Measurements from ENCODE around the gene TRIM29. TPM values are rescaled to one million over a fixed set of nuclear protein-coding genes. Genes with fewer than 3 reads are reported as not detected.

TRIM29 gene
- total and polyA plus RNA-seq, 9 of the 15 experiments (the other 6 are each of a cell fraction or from before 2014, with no cell fraction given) = 0.08 to 1.4 (median 0.42) TPM; not detected in 2

DNA sequence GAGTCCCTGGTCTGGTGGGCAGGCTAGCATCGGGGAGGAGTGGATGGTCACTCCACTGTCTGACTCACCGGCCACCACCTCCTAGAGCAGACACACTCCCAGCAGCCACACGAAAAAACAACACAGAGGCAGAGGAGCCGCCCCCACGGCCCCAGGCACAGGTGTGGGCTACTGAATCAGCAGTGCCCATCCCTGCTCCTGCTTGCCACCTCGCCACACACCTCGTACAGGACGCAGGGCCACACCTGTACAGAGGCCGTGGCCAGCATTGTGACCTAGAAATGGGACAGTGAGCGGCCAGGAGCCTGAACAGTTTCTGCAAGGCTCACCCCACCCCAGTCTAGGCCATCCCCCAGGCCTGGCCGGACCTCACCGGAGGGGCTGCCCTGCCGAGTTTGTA lies 14.0 kb downstream of the TRIM29 start (continued):
- TF ChIP-seq, protein P1, sequence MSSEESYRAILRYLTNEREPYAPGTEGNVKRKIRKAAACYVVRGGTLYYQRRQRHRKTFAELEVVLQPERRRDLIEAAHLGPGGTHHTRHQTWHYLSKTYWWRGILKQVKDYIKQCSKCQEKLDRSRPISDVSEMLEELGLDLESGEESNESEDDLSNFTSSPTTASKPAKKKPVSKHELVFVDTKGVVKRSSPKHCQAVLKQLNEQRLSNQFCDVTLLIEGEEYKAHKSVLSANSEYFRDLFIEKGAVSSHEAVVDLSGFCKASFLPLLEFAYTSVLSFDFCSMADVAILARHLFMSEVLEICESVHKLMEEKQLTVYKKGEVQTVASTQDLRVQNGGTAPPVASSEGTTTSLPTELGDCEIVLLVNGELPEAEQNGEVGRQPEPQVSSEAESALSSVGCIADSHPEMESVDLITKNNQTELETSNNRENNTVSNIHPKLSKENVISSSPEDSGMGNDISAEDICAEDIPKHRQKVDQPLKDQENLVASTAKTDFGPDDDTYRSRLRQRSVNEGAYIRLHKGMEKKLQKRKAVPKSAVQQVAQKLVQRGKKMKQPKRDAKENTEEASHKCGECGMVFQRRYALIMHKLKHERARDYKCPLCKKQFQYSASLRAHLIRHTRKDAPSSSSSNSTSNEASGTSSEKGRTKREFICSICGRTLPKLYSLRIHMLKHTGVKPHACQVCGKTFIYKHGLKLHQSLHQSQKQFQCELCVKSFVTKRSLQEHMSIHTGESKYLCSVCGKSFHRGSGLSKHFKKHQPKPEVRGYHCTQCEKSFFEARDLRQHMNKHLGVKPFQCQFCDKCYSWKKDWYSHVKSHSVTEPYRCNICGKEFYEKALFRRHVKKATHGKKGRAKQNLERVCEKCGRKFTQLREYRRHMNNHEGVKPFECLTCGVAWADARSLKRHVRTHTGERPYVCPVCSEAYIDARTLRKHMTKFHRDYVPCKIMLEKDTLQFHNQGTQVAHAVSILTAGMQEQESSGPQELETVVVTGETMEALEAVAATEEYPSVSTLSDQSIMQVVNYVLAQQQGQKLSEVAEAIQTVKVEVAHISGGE (CRISPR knock-in tag; IDR thresholded peaks at IDR 0.05) = no peak
- no peak for TF ChIP-seq ZNF12 (CRISPR knock-in tag; IDR thresholded peaks at IDR 0.05)
- no peak for TF ChIP-seq RNF2 (IDR thresholded peaks at IDR 0.05)

DNA sequence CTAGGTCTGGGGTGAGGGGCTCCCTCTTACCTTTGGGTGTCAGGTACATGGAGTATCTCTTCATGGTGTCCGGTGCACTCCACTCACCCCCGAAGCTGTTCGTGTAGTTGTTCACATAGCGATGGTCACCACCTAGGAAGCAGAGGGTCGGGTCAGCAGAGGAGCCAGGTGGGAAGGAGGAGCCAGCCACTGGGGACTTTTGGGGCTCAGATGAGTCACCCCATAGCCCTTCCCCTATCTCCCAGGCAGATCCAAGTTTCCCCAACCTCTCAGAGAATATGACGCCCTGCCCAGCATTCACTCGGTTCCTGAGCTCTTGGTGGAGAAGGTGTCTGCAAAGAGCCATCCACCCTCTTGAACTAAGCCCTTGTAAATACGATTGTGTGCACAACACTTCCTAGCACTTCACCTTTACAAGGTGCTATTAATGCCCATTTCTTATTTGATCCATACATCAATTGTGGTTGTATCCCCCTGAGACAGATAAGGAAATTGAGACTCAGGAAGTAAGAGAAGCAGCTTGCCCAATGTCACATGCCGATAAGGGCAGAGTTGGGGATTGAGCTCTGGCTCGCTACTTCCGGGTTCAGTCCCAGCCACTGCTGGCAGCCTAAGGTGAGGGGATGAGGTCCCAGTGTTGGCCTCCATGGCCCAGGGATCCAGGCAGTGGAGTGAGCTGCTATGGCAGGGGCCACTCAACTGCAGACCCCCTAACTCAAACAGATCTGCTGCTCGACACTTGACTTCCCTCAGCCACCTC lies 14.8 kb downstream of the TRIM29 start:
- FAIRE-seq = peak; percentile 67
- no TSS peak for BruUV-seq (replicated peaks)
- no peak overlapping the region for H3K9ac ChIP-seq (ENCODE audit: insufficient read depth in 1 of 2, low read depth in 2 of 2, low read length in 2 of 2)
- TF ChIP-seq, protein P2, sequence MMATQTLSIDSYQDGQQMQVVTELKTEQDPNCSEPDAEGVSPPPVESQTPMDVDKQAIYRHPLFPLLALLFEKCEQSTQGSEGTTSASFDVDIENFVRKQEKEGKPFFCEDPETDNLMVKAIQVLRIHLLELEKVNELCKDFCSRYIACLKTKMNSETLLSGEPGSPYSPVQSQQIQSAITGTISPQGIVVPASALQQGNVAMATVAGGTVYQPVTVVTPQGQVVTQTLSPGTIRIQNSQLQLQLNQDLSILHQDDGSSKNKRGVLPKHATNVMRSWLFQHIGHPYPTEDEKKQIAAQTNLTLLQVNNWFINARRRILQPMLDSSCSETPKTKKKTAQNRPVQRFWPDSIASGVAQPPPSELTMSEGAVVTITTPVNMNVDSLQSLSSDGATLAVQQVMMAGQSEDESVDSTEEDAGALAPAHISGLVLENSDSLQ (IDR thresholded peaks at IDR 0.05) = no peak
- TF ChIP-seq ZBED1 (IDR thresholded peaks at IDR 0.05) = no peak
- no peak for TF ChIP-seq CC2D1A (IDR thresholded peaks at IDR 0.05)

More for the DNA sequence above, 14.8 kb downstream of the TRIM29 start:
- no peak overlapping the region; the same call in 2 of the 3 replicates for H3K27ac ChIP-seq (ENCODE audit: extremely low read depth, low read depth, low read length)
- no peak overlapping the region for H3K4me3 ChIP-seq
- peaks cover 6% of the 10 kb centered on the region; the same call in 1 of the 2 replicates for H4K20me1 ChIP-seq (replicated peaks; ENCODE audit: control insufficient read depth, insufficient read depth, low read length)
- H3K9me1 ChIP-seq (ENCODE audit: control insufficient read depth, insufficient read depth, low read length) = peaks cover 5% of the 10 kb centered on the region
- 20% methylated on average over 12 of the region's 12 CpGs for WGBS (ENCODE audit: insufficient coverage, low coverage, missing lambda C conversion rate)
- in situ Hi-C loops (cut with MboI) = loop anchor here (25.0 kb wide), 1 partner anchor 461 kb away; no protein-coding TSS in a partner anchor
- H3K79me2 ChIP-seq (ENCODE audit: control insufficient read depth, insufficient read depth, low read length) = no peaks in the 10 kb centered on the region
- H2AFZ ChIP-seq (ENCODE audit: low read depth, low read length) = peak overlapping the region; percentile 60
- H3K27me3 ChIP-seq (ENCODE audit: control insufficient read depth in 2 of 2, insufficient read depth in 2 of 2, low read length in 2 of 2) = peaks cover 0 to 21% of the 10 kb centered on the region in 2 experiments; a peak in 2 of 5 replicates
- ATAC-seq (peak; percentile 60), DNase-seq (ENCODE audit: extremely low read depth in 1 of 4, low spot score in 3 of 4) (peak in 3 of 4 experiments; percentile 32 to 47 (median 46))
- intact Hi-C loops (cut with micrococcal nuclease) = no loop called here
- no peaks in the 10 kb centered on the region for H3K36me3 ChIP-seq (ENCODE audit: control insufficient read depth, insufficient read depth, low read length)
- ChIA-PET POLR2A (interaction anchor here (0.7 to 0.9 kb wide), 2 partner anchors 11 to 103 kb away, joined by 3 to 5 read pairs; no protein-coding TSS in a partner anchor), CTCF (ENCODE audit: low intra/inter-chr PET ratio) (no interaction called here)
- peak overlapping the region; percentile 24; the same call in 1 of the 2 replicates for H3K4me2 ChIP-seq (ENCODE audit: insufficient read depth, low read length)
- peaks cover 14 to 21% of the 10 kb centered on the region in 2 experiments; a peak in 4 of 5 replicates for H3K4me1 ChIP-seq (replicated peaks in 1 of 2; ENCODE audit: control insufficient read depth in 2 of 2, insufficient read depth in 2 of 2, low read length in 2 of 2)
- no peaks in the 10 kb centered on the region for H3K9me3 ChIP-seq (replicated peaks; ENCODE audit: control insufficient read depth, insufficient read depth, low read depth, low read length)
